SK-N-SH treated with all-trans-retinoic acid at 6 μM for 48 hours (cell line): ENCODE measurements around the gene SDR39U1.
"Not testable (repeated sequence)": the region's sequence is repeated elsewhere in the genome, so short reads cannot be mapped to it uniquely, and the experiment has no call there.

Source experiments
- ATAC-seq: fragments of 200-7000 bp; cut with Tn5 transposase; 3 replicates; pipeline ENCODE4 v1.9.1; 2020; ENCODE audit warnings: mild to moderate bottlenecking, moderate library complexity
- BACH2 ChIP-seq: fragments of 250-450 bp; sonication (Bioruptor Pico); IDR thresholded peaks from 2 replicates; pipeline ENCODE4 v1.9.0; 2021; ENCODE audit warnings: mild to moderate bottlenecking, borderline replicate concordance
- CREB5 ChIP-seq: fragments of 250-450 bp; sonication (Bioruptor Pico); IDR thresholded peaks from 2 replicates; pipeline ENCODE4 v1.5.1; 2020; ENCODE audit warnings: low read depth, mild to moderate bottlenecking, moderate library complexity
- CSDC2 ChIP-seq: fragments of 250-450 bp; sonication (Bioruptor Pico); IDR thresholded peaks from 2 replicates; pipeline ENCODE4 v1.5.0; 2020; ENCODE audit warnings: mild to moderate bottlenecking, moderate library complexity
- CSRNP3 ChIP-seq: fragments of 250-450 bp; sonication (Bioruptor Pico); IDR thresholded peaks from 2 replicates; pipeline ENCODE4 v1.5.1; 2021; ENCODE audit warnings: mild to moderate bottlenecking, moderate library complexity
- ESRRG ChIP-seq: fragments of 250-450 bp; sonication (Bioruptor Pico); IDR thresholded peaks from 2 replicates; pipeline ENCODE4 v1.6.1; 2021; ENCODE audit warnings: mild to moderate bottlenecking
- GLIS3 ChIP-seq: fragments of 250-450 bp; sonication (Bioruptor Pico); IDR thresholded peaks from 2 replicates; pipeline ENCODE4 v1.5.0; 2020; ENCODE audit warnings: mild to moderate bottlenecking, moderate library complexity
- ISL1 ChIP-seq: fragments of 250-450 bp; sonication (Bioruptor Pico); IDR thresholded peaks from 2 replicates; pipeline ENCODE4 v2.1.2; 2022; ENCODE audit warnings: mild to moderate bottlenecking, moderate library complexity
- PATZ1 ChIP-seq: fragments of 250-450 bp; sonication (Bioruptor Pico); IDR thresholded peaks from 2 replicates; pipeline ENCODE4 v1.8.0; 2020; ENCODE audit warnings: mild to moderate bottlenecking, moderate library complexity, borderline replicate concordance
- POU6F1 ChIP-seq: fragments of 250-450 bp; sonication (Bioruptor Pico); IDR thresholded peaks from 2 replicates; pipeline ENCODE4 v1.8.0; 2021; ENCODE audit warnings: low read depth, mild to moderate bottlenecking, moderate library complexity, borderline replicate concordance
- PPARA ChIP-seq: fragments of 250-450 bp; sonication (Bioruptor Pico); IDR thresholded peaks from 2 replicates; pipeline ENCODE4 v1.5.0; 2020; ENCODE audit warnings: mild to moderate bottlenecking, borderline replicate concordance
- RARB ChIP-seq: fragments of 250-450 bp; sonication (Bioruptor Pico); IDR thresholded peaks from 2 replicates; pipeline ENCODE4 v1.8.0; 2021; ENCODE audit warnings: mild to moderate bottlenecking, moderate library complexity
- SNAI2 ChIP-seq: fragments of 250-450 bp; sonication (Bioruptor Pico); IDR thresholded peaks from 2 replicates; pipeline ENCODE4 v1.5.0; 2020; ENCODE audit warnings: mild to moderate bottlenecking, moderate library complexity
- TCF4 ChIP-seq: fragments of 250-450 bp; sonication (Bioruptor Pico); IDR thresholded peaks from 2 replicates; pipeline ENCODE4 v1.8.0; 2021; ENCODE audit warnings: mild to moderate bottlenecking, moderate library complexity, borderline replicate concordance
- TOX ChIP-seq: fragments of 250-450 bp; sonication (Bioruptor Pico); IDR thresholded peaks from 2 replicates; pipeline ENCODE4 v1.8.0; 2021; ENCODE audit warnings: mild to moderate bottlenecking, moderate library complexity, borderline replicate concordance
- TSHZ2 ChIP-seq: fragments of 250-450 bp; sonication (Bioruptor Pico); IDR thresholded peaks from 2 replicates; pipeline ENCODE4 v1.5.0; 2020; ENCODE audit warnings: mild to moderate bottlenecking, moderate library complexity
- ZC3H10 ChIP-seq: fragments of 250-450 bp; sonication (Bioruptor Pico); IDR thresholded peaks from 2 replicates; pipeline ENCODE4 v1.5.1; 2021; ENCODE audit warnings: mild to moderate bottlenecking, moderate library complexity
- ZFP3 ChIP-seq: fragments of 250-450 bp; sonication (Bioruptor Pico); IDR thresholded peaks from 2 replicates; pipeline ENCODE4 v1.5.0; 2020; ENCODE audit warnings: mild to moderate bottlenecking, moderate library complexity
- ZNF565 ChIP-seq: fragments of 450-650 bp; formaldehyde crosslinking; conservative IDR thresholded peaks from 2 replicates; pipeline ENCODE4 v1.5.0; 2020; ENCODE audit warnings: low read depth, mild to moderate bottlenecking, moderate library complexity
- ZNF70 ChIP-seq: fragments of 450-650 bp; formaldehyde crosslinking; IDR thresholded peaks from 2 replicates; pipeline ENCODE4 v1.5.0; 2020; ENCODE audit warnings: mild to moderate bottlenecking, moderate library complexity
- ZNF8 ChIP-seq: fragments of 450-650 bp; formaldehyde crosslinking; IDR thresholded peaks from 2 replicates; pipeline ENCODE4 v1.5.0; 2020; ENCODE audit warnings: mild to moderate bottlenecking, moderate library complexity

The SDR39U1 gene

GRCh38 chr14:24473211-24473610 lies 30.6 kb upstream of the SDR39U1 start (continued):
- no peak for TF ChIP-seq PATZ1 (CRISPR knock-in tag)

GRCh38 chr14:24470450-24470849 lies 27.9 kb upstream of the SDR39U1 start:
- not testable (repeated sequence) for ATAC-seq

GRCh38 chr14:24465805-24466204 lies 23.2 kb upstream of the SDR39U1 start:
- no peak for ATAC-seq
- TF ChIP-seq TSHZ2, result no peak
- no peak for TF ChIP-seq PPARA (CRISPR knock-in tag)
- TF ChIP-seq ZC3H10, result no peak
- TF ChIP-seq PATZ1 (CRISPR knock-in tag), result no peak
- TF ChIP-seq ESRRG (CRISPR knock-in tag), result no peak
- TF ChIP-seq POU6F1 (CRISPR knock-in tag), result no peak
- no peak for TF ChIP-seq RARB (CRISPR knock-in tag)
- TF ChIP-seq TCF4 (CRISPR knock-in tag), result no peak
- TF ChIP-seq ZFP3, result no peak
- no peak for TF ChIP-seq ZNF70 (CRISPR knock-in tag)
- no peak for TF ChIP-seq TOX (CRISPR knock-in tag)
- no peak for TF ChIP-seq CREB5 (CRISPR knock-in tag)
- no peak for TF ChIP-seq ZNF8 (CRISPR knock-in tag)
- no peak for TF ChIP-seq GLIS3 (CRISPR knock-in tag)
- no peak for TF ChIP-seq ISL1 (CRISPR knock-in tag)
- TF ChIP-seq SNAI2 (CRISPR knock-in tag), result no peak
- TF ChIP-seq CSDC2, result no peak
- TF ChIP-seq ZNF565 (CRISPR knock-in tag), result no peak
- no peak for TF ChIP-seq BACH2 (CRISPR knock-in tag)
- TF ChIP-seq CSRNP3 (CRISPR knock-in tag), result no peak
